ENCODE data around the gene MTHFSD.

- TF ChIP-seq CTCF (IDR thresholded peaks at IDR 0.05) = no peak
- TF ChIP-seq POLR2AphosphoS5 (IDR thresholded peaks at IDR 0.05) = no peak
Measured at GRCh38 chr16:86590501-86591144, 35.6 kb upstream of the MTHFSD start.
